Activated CD8-positive, alpha-beta T cell treated with anti-CD3 and anti-CD28 coated beads, Interleukin-2, amount 10 ng/mL, durations not matched to agents 7 days and 5 days (primary cell): ENCODE results near the gene MRPL45. TPM values are rescaled to one million over a fixed set of nuclear protein-coding genes. Genes with fewer than 3 reads are reported as not detected.

ENCODE experiments used
- ATAC-seq: fragments of 150-1000 bp; cut with Tn5 transposase; one replicate; pipeline ENCODE4 v1.10.0; 2021; ENCODE audit warnings: moderate library complexity
- CTCF ChIA-PET: fragments of 350-600 bp; sonication (Branson Sonifier 250); formaldehyde crosslinking; loops from one replicate; lab custom pipeline; 2021; ENCODE audit warnings: antibody characterized with exemption; lab: Charles Lee
- POLR2A ChIA-PET: fragments of 350-600 bp; sonication (Branson Sonifier 250); formaldehyde crosslinking; loops from one replicate; lab custom pipeline; 2021; ENCODE audit warnings: antibody characterized with exemption; lab: Charles Lee
- DNase-seq: peaks from one replicate; pipeline ENCODE4 v3.0.0-alpha.2; 2020
- H3K27ac Mint-ChIP-seq: one replicate; pipeline ENCODE4 v1.8.0; 2021; ENCODE audit warnings: mild to moderate bottlenecking, mixed read lengths
- H3K27me3 Mint-ChIP-seq: one replicate; pipeline ENCODE4 v1.8.0; 2021; ENCODE audit warnings: low read depth, mixed read lengths
- H3K36me3 Mint-ChIP-seq: one replicate; pipeline ENCODE4 v1.8.0; 2021; ENCODE audit warnings: low read depth, mixed read lengths
- H3K4me1 Mint-ChIP-seq: one replicate; pipeline ENCODE4 v1.8.0; 2021; ENCODE audit warnings: low read depth, mixed read lengths
- H3K4me3 Mint-ChIP-seq: one replicate; pipeline ENCODE4 v1.8.0; 2021; ENCODE audit warnings: mild to moderate bottlenecking, mixed read lengths
- H3K9me3 Mint-ChIP-seq: one replicate; pipeline ENCODE4 v1.8.0; 2022; ENCODE audit warnings: mixed read lengths; ENCODE audit not compliant: insufficient read depth
- total RNA-seq, 2 experiments: library from RNA; stranded (reverse); gene quantifications; one replicate each; pipeline ENCODE4 v1.2.3, GENCODE V29; 2021

Gene MRPL45
- total RNA-seq, 2 experiments from 2014 or later = 25.8 to 26.3 TPM

GRCh38 chr17:38338053-38338452 lies 41.1 kb downstream of the MRPL45 start:
- H3K27me3 Mint-ChIP-seq = no peaks in the 10 kb centered on the region
- no peaks in the 10 kb centered on the region for H3K4me1 Mint-ChIP-seq
- no peak overlapping the region for H3K4me3 Mint-ChIP-seq
- POLR2A ChIA-PET = interaction anchor here (1.0 kb wide), 1 partner anchor 76 kb away, joined by 3 read pairs; no protein-coding TSS in a partner anchor
- no peak for ATAC-seq
- no peak for DNase-seq
- H3K36me3 Mint-ChIP-seq = no peaks in the 10 kb centered on the region
- H3K27ac Mint-ChIP-seq = no peak overlapping the region
- no peaks in the 10 kb centered on the region for H3K9me3 Mint-ChIP-seq
- CTCF ChIA-PET = interaction anchor here (0.9 to 3.2 kb wide), 2 partner anchors 12 to 76 kb away, joined by 3 to 18 read pairs; no protein-coding TSS in a partner anchor

- no peaks in the 10 kb centered on the region for H3K27me3 Mint-ChIP-seq
- H3K4me1 Mint-ChIP-seq = no peaks in the 10 kb centered on the region
- ChIA-PET CTCF (interaction anchor here (3.2 kb wide), 1 partner anchor 11 kb away, joined by 18 read pairs; no protein-coding TSS in a partner anchor), POLR2A (interaction anchor here (1.0 kb wide), 1 partner anchor 76 kb away, joined by 3 read pairs; no protein-coding TSS in a partner anchor)
- H3K4me3 Mint-ChIP-seq = no peak overlapping the region
- H3K27ac Mint-ChIP-seq = no peak overlapping the region
- no peaks in the 10 kb centered on the region for H3K9me3 Mint-ChIP-seq
- DNase-seq = no peak
- no peak for ATAC-seq
- H3K36me3 Mint-ChIP-seq = no peaks in the 10 kb centered on the region
These were observed 41.6 kb downstream of the MRPL45 start for GRCh38 chr17:38338535-38338934.

- H3K36me3 Mint-ChIP-seq = no peaks in the 10 kb centered on the region
- H3K27ac Mint-ChIP-seq = no peak overlapping the region
- H3K9me3 Mint-ChIP-seq = no peaks in the 10 kb centered on the region
- POLR2A ChIA-PET = no interaction called here
- H3K27me3 Mint-ChIP-seq = peaks cover 2% of the 10 kb centered on the region
- CTCF ChIA-PET = interaction anchor here (3.2 kb wide), 1 partner anchor 10 kb away, joined by 18 read pairs; no protein-coding TSS in a partner anchor
- H3K4me1 Mint-ChIP-seq = no peaks in the 10 kb centered on the region
- ATAC-seq = no peak
- no peak overlapping the region for H3K4me3 Mint-ChIP-seq
- DNase-seq = no peak
These were observed 42.9 kb downstream of the MRPL45 start for GRCh38 chr17:38339891-38340290.

- POLR2A ChIA-PET = no interaction called here
These were observed 44.2 kb downstream of the MRPL45 start for GRCh38 chr17:38341035-38341721.

GRCh38 chr17:38342886-38343607 lies 46.1 kb downstream of the MRPL45 start:
- CTCF ChIA-PET = interaction anchor here (1.2 to 1.7 kb wide), 4 partner anchors 10 to 81 kb away, joined by 4 to 9 read pairs (median 5); no protein-coding TSS in a partner anchor

More at GRCh38 chr17:38341035-38341721, 44.2 kb downstream of the MRPL45 start:
- no peaks in the 10 kb centered on the region for H3K9me3 Mint-ChIP-seq
- H3K36me3 Mint-ChIP-seq = no peaks in the 10 kb centered on the region
- H3K4me3 Mint-ChIP-seq = no peak overlapping the region
- no peaks in the 10 kb centered on the region for H3K4me1 Mint-ChIP-seq
- peaks cover 2% of the 10 kb centered on the region for H3K27me3 Mint-ChIP-seq
- H3K27ac Mint-ChIP-seq = no peak overlapping the region
- no peak for DNase-seq
- ATAC-seq = no peak
- CTCF ChIA-PET = interaction anchor here (1.1 to 3.2 kb wide), 4 partner anchors 8 to 19 kb away, joined by 4 to 18 read pairs (median 7); no protein-coding TSS in a partner anchor

GRCh38 chr17:38343608-38344419 lies 46.8 kb downstream of the MRPL45 start, which contains the start of gene GPR179:
TSS of gene GPR179 (minus strand) at chr17:38343956. CDS start at chr17:38343789, 167 bp downstream.
- no peaks in the 10 kb centered on the region for H3K36me3 Mint-ChIP-seq

More at GRCh38 chr17:38342886-38343607, 46.1 kb downstream of the MRPL45 start:
- Mint-ChIP-seq H3K4me3 (no peak overlapping the region), H3K36me3 (no peaks in the 10 kb centered on the region), H3K27ac (no peak overlapping the region), H3K9me3 (no peaks in the 10 kb centered on the region), H3K27me3 (peaks cover 2% of the 10 kb centered on the region), H3K4me1 (no peaks in the 10 kb centered on the region)
- POLR2A ChIA-PET = no interaction called here
- DNase-seq = no peak
- ATAC-seq = no peak

GRCh38 chr17:38344420-38344745 lies 47.4 kb downstream of the MRPL45 start:
- Mint-ChIP-seq H3K4me1 (peaks cover 3% of the 10 kb centered on the region), H3K4me3 (no peak overlapping the region), H3K27me3 (peaks cover 2% of the 10 kb centered on the region), H3K27ac (no peak overlapping the region), H3K9me3 (no peaks in the 10 kb centered on the region), H3K36me3 (no peaks in the 10 kb centered on the region)
- ATAC-seq (no peak), DNase-seq (no peak)
- CTCF ChIA-PET = interaction anchor here (1.2 to 2.5 kb wide), 3 partner anchors 70 to 79 kb away, joined by 4 to 10 read pairs (median 5); no protein-coding TSS in a partner anchor
- POLR2A ChIA-PET = interaction anchor here (0.9 kb wide), 1 partner anchor 9 kb away, joined by 3 read pairs; no protein-coding TSS in a partner anchor

More at GRCh38 chr17:38343608-38344419, 46.8 kb downstream of the MRPL45 start, which contains the start of gene GPR179:
- DNase-seq (no peak), ATAC-seq (no peak)
- peaks cover 2% of the 10 kb centered on the region for H3K27me3 Mint-ChIP-seq
- no peak within 1 kb of the TSS for H3K4me3 Mint-ChIP-seq
- no peaks in the 10 kb centered on the region for H3K4me1 Mint-ChIP-seq
- H3K9me3 Mint-ChIP-seq = no peaks in the 10 kb centered on the region
- CTCF ChIA-PET = interaction anchor here (1.2 kb wide), 2 partner anchors 71 to 80 kb away, joined by 4 to 5 read pairs; no protein-coding TSS in a partner anchor
- POLR2A ChIA-PET = interaction anchor here (0.9 kb wide), 1 partner anchor 9 kb away, joined by 3 read pairs; no protein-coding TSS in a partner anchor
- H3K27ac Mint-ChIP-seq = no peak within 1 kb of the TSS

- ChIA-PET CTCF (interaction anchor here (1.6 to 2.5 kb wide), 2 partner anchors 13 to 68 kb away, joined by 8 to 10 read pairs; no protein-coding TSS in a partner anchor), POLR2A (no interaction called here)
- DNase-seq (no peak), ATAC-seq (no peak)
- Mint-ChIP-seq H3K4me3 (no peak overlapping the region), H3K27me3 (peaks cover 2% of the 10 kb centered on the region), H3K27ac (no peak overlapping the region), H3K36me3 (no peaks in the 10 kb centered on the region), H3K4me1 (peaks cover 3% of the 10 kb centered on the region), H3K9me3 (no peaks in the 10 kb centered on the region)
These were observed 48.8 kb downstream of the MRPL45 start for GRCh38 chr17:38345743-38346142.

GRCh38 chr17:38349097-38349730 lies 52.2 kb downstream of the MRPL45 start:
- no peaks in the 10 kb centered on the region for H3K9me3 Mint-ChIP-seq
- peaks cover 23% of the 10 kb centered on the region for H3K4me1 Mint-ChIP-seq
- ATAC-seq (peak; percentile 67), DNase-seq (peak; percentile 91)
- no peaks in the 10 kb centered on the region for H3K36me3 Mint-ChIP-seq
- POLR2A ChIA-PET = interaction anchor here (1.1 kb wide), 1 partner anchor 64 kb away, joined by 3 read pairs; no protein-coding TSS in a partner anchor
- peaks cover 2% of the 10 kb centered on the region for H3K27me3 Mint-ChIP-seq
- CTCF ChIA-PET = interaction anchor here (0.6 to 3.4 kb wide), 34 partner anchors 9 to 577 kb away, joined by 3 to 160 read pairs (median 8); partner anchors contain the start of gene LASP1NB
- no peak overlapping the region for H3K27ac Mint-ChIP-seq
- no peak overlapping the region for H3K4me3 Mint-ChIP-seq

- DNase-seq = no peak
- Mint-ChIP-seq H3K27ac (no peak overlapping the region), H3K27me3 (no peaks in the 10 kb centered on the region), H3K9me3 (no peaks in the 10 kb centered on the region), H3K4me1 (peaks cover 32% of the 10 kb centered on the region), H3K4me3 (no peak overlapping the region), H3K36me3 (peaks cover 2% of the 10 kb centered on the region)
- ATAC-seq = no peak
- POLR2A ChIA-PET = interaction anchor here (1.1 to 1.5 kb wide), 2 partner anchors 24 to 63 kb away, joined by 3 read pairs; no protein-coding TSS in a partner anchor
- CTCF ChIA-PET = interaction anchor here (0.9 to 3.4 kb wide), 22 partner anchors 10 to 159 kb away, joined by 4 to 160 read pairs (median 14); no protein-coding TSS in a partner anchor
These were observed 53.1 kb downstream of the MRPL45 start for GRCh38 chr17:38350035-38350434.
